Lower leg skin (tissue), 4 donors: ENCODE measurements around the gene FOXN1. TPM values are rescaled to one million over a fixed set of nuclear protein-coding genes. Genes with fewer than 3 reads are reported as not detected.

ENCODE experiments used
- DNase-seq, 2 donors: peaks; one replicate each; pipeline ENCODE4 v3.0.0-alpha.2; 2019; ENCODE audit warnings: low spot score in 2 of 2
- H3K4me3 ChIP-seq: fragments of 200-600 bp; sonication (generic); 2 replicates; pipeline ENCODE4 v1.5.1; 2017; ENCODE audit warnings: mild to moderate bottlenecking, low read depth; ENCODE audit not compliant: poor library complexity, severe bottlenecking
- CTCF ChIP-seq, 3 donors: fragments of 450-650 bp; IDR thresholded peaks; one replicate each; pipeline ENCODE4 v1.5.1; 2016; ENCODE audit warnings: antibody characterized with exemption in 3 of 3, mild to moderate bottlenecking in 3 of 3, moderate library complexity in 2 of 3
- POLR2A ChIP-seq, 2 donors: fragments of 450-650 bp; IDR thresholded peaks; one replicate each; pipeline ENCODE4 v1.6.1; 2016 to 2017; ENCODE audit warnings: antibody characterized with exemption in 2 of 2, mild to moderate bottlenecking in 1 of 2, moderate library complexity in 1 of 2
- WGBS, 2 donors: methylation state at CpG; one replicate each; pipeline ENCODE4 v1.1.5; 2018; 5-methylcytosine and 5-hydroxymethylcytosine counted together
- intact Hi-C: fragments of 100-400 bp; cut with DNase I; formaldehyde crosslinking; loops from one replicate; pipeline ENCODE4 v1.15.0; 2023; ENCODE audit warnings: low total_unique reads
- total RNA-seq, 4 donors: library from RNA; depleted of rRNA; stranded (reverse); fragments of >200 nt; gene quantifications; one replicate each; pipeline ENCODE4 v1.1.0, GENCODE V29; 2016

Gene FOXN1
- total RNA-seq, 4 donors from 2014 or later = 28.9 to 65.0 (median 45.4) TPM

- H3K4me3 ChIP-seq = no peak within 1 kb of the TSS
- peak; percentile 95 to 99 for DNase-seq
- intact Hi-C loops = no loop called here
- 3 to 14% methylated on average over 17 to 25 of the region's 26 CpGs for WGBS, 2 donors
- no peak for TF ChIP-seq POLR2A (IDR thresholded peaks at IDR 0.05)
- TF ChIP-seq CTCF (IDR thresholded peaks at IDR 0.05) = no peak
Measured at GRCh38 chr17:28576758-28577465, 70.8 kb downstream of the FOXN1 start, which contains the start of gene ALDOC. TSS of gene ALDOC (minus strand) at chr17:28576895. CDS start at chr17:28575532, 1,363 bp downstream.

- 96 to 97% methylated on average over 3 of the region's 3 CpGs for WGBS, 2 donors
- DNase-seq = no peak
- H3K4me3 ChIP-seq = no peak overlapping the region
Measured at GRCh38 chr17:28577466-28577824, 71.3 kb downstream of the FOXN1 start.

GRCh38 chr17:28578246-28579195 is 72.4 kb downstream of the FOXN1 start:
- intact Hi-C loops = no loop called here
- 95 to 99% methylated on average over 8 of the region's 8 CpGs for WGBS, 2 donors

More at GRCh38 chr17:28577466-28577824, 71.3 kb downstream of the FOXN1 start:
- intact Hi-C loops = no loop called here
- no peak for TF ChIP-seq POLR2A (IDR thresholded peaks at IDR 0.05)
- TF ChIP-seq CTCF (IDR thresholded peaks at IDR 0.05) = no peak

GRCh38 chr17:28579526-28579925 is 73.4 kb downstream of the FOXN1 start:
- TF ChIP-seq CTCF (IDR thresholded peaks at IDR 0.05) (no peak), POLR2A (IDR thresholded peaks at IDR 0.05) (no peak)
- no peak for DNase-seq
- WGBS, 2 donors = 88 to 94% methylated on average over 4 of the region's 4 CpGs
- no peak overlapping the region for H3K4me3 ChIP-seq
- intact Hi-C loops = no loop called here

More at GRCh38 chr17:28578246-28579195, 72.4 kb downstream of the FOXN1 start:
- TF ChIP-seq POLR2A (IDR thresholded peaks at IDR 0.05) = no peak
- no peak for TF ChIP-seq CTCF (IDR thresholded peaks at IDR 0.05)
- DNase-seq = no peak
- H3K4me3 ChIP-seq = no peak overlapping the region

GRCh38 chr17:28580959-28581358 is 74.8 kb downstream of the FOXN1 start:
- no peak overlapping the region for H3K4me3 ChIP-seq
- TF ChIP-seq CTCF (IDR thresholded peaks at IDR 0.05) (no peak), POLR2A (IDR thresholded peaks at IDR 0.05) (no peak)
- 97 to 98% methylated on average over 3 of the region's 3 CpGs for WGBS, 2 donors
- no peak for DNase-seq
- intact Hi-C loops = no loop called here
